GM13977 (cell line): Measurements from ENCODE around the gene PIP.

Experiments used
- DNase-seq: peaks from one replicate; pipeline ENCODE4 v3.0.0; 2012; ENCODE audit warnings: low spot score
- CTCF ChIP-seq: IDR thresholded peaks from 2 replicates; pipeline ENCODE4 v1.5.1; 2012; ENCODE audit warnings: mild to moderate bottlenecking, control low read depth; ENCODE audit not compliant: insufficient read depth; ENCODE audit errors: extremely low read depth, missing control alignments
- in situ Hi-C: fragments of 300-500 bp; cut with MboI; formaldehyde crosslinking; loops from one replicate; pipeline ENCODE4 v1.12.0; 2022; ENCODE audit warnings: low sequenced_read_pairs, low pct_unique_long_range_greater_than_20kb, mixed read lengths, inconsistent platforms; ENCODE audit not compliant: unreplicated experiment

The PIP gene

GRCh38 chr7:143181349-143181748 lies 49.5 kb downstream of the PIP start:
- in situ Hi-C loops: no loop called here
- no peak for TF ChIP-seq CTCF
- DNase-seq: no peak

GRCh38 chr7:143183024-143183423 lies 51.1 kb downstream of the PIP start, which contains the start of gene TAS2R39:
Gene TAS2R39, plus strand, starts transcription at chr7:143183419. Its CDS starts 0 bp downstream, at chr7:143183419.
- in situ Hi-C loops: no loop called here
- no peak for DNase-seq
- TF ChIP-seq CTCF: no peak

DNA sequence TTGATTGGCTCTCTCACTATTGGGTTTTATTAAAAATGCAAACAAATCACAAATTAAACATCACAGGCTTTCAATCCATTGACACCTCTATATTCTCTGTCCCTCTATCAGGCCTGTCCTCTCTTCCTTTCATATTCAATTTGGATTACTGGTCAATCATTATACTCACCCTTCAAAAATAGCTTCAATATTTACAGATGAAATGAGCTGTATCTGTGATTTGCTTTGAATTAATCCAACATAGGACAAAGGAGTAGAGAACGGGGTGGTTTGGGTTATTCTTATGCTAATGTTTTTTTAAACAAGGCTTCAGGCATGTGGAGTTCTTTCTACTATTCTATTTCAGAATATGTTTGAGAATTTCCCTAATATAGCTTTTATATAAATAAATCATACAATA lies 53.7 kb downstream of the PIP start:
- in situ Hi-C loops: no loop called here
- no peak for TF ChIP-seq CTCF
- DNase-seq: no peak

GRCh38 chr7:143188994-143189393 lies 57.1 kb downstream of the PIP start:
- DNase-seq: no peak
- in situ Hi-C loops: no loop called here
- TF ChIP-seq CTCF: no peak
